GM20431 (cell line): Measurements from ENCODE around the gene PXK.

Source experiments
- in situ Hi-C: fragments of 300-500 bp; cut with MseI, MboI; formaldehyde crosslinking; loops from one replicate; pipeline ENCODE4 v1.15.0; 2020; ENCODE audit warnings: low sequenced_read_pairs; ENCODE audit not compliant: unreplicated experiment

Gene PXK

DNA sequence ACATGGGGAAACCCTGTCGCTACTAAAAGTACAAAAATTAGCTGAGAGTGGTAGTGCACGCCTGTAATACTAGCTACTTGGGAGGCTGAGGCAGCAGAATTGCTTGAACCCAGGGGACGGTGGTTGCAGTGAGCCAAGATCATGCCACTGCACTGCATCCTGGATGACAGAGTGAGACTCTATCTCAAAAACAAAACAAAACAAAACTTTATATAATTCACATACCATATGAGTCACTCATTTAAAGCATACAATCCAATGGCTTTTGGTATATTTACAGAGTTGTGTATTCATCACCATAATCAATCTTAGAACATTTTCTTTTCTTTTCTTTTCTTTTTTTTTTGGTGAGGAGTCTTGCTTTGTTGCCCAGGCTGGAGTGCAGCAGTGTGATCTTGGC lies 8.7 kb downstream of the PXK start:
- in situ Hi-C loops = no loop called here

DNA sequence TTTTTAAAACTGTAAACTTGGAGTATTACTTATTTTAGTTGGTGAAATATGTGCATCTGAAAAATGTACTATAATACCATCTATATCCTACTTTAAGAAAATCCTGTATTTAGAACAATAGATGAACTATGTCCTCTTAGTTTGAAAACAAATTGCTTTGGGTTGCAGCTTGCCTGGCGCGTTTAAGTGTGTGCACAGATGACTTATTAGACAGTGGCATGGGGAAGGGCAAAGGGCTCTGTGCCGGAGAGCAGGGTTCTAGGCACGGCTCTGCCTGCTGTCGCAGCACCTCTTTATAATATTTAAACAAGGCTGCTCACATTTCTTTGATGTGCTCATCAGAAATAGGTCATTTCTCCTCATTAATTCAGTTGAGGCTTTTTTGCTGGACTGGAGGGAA lies 10.0 kb downstream of the PXK start:
- in situ Hi-C loops = no loop called here

DNA sequence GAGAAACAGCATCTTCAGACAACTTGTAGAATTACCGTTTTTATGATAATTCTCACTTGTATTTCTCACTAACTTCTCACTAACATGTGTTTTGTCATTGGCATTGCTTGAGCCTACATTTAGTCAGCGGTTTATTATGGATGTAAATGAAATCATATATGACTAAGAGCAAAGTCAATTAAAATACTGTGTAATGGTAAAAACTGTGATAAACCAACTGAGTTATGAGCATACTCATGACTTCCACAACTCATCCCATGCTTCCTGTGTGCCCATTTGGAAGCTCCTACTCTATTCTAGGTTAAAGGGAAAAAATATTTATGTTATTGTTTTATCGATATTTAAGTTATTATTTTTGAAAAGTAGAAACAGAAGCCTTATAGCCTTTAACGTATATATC lies 12.8 kb downstream of the PXK start:
- in situ Hi-C loops = no loop called here

DNA sequence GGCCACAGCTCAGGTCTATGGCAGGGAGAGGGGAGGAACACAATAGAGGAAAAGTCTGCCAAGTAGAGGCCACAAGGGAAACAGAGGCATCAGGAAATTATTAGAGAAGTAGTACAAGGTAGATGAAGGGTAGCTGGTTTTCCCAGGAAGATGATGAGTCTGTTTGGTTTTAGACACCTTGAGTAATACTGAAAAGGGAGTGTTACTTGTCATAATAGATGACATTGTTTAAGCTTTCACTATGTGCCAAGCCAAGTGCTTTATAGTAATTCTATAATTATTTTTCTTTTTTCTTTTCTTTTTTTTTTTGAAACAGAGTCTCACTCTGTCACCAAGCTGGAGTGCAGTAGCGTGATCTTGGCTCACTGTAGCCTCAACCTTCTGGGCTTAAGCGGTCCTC lies 13.7 kb downstream of the PXK start:
- in situ Hi-C loops = no loop called here

DNA sequence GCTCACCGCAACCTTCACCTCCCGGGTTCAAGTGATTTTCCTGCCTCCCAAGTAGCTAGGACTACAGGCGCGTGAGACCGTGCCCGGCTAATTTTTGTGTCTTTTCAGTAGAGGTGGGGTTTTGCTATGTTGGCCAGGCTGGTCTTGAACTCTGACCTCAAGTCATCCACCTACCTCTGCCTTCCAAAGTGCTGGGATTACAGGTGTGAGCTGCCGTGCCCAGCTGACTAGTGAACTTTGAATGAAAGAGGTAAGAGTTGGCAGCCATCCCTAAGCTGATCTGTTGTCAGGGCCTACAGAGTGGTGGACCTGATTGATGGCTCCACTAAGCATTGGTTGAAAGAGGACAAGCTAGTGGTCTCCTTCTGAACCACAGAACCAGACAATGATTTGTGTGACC lies 15.3 kb downstream of the PXK start:
- in situ Hi-C loops = no loop called here

DNA sequence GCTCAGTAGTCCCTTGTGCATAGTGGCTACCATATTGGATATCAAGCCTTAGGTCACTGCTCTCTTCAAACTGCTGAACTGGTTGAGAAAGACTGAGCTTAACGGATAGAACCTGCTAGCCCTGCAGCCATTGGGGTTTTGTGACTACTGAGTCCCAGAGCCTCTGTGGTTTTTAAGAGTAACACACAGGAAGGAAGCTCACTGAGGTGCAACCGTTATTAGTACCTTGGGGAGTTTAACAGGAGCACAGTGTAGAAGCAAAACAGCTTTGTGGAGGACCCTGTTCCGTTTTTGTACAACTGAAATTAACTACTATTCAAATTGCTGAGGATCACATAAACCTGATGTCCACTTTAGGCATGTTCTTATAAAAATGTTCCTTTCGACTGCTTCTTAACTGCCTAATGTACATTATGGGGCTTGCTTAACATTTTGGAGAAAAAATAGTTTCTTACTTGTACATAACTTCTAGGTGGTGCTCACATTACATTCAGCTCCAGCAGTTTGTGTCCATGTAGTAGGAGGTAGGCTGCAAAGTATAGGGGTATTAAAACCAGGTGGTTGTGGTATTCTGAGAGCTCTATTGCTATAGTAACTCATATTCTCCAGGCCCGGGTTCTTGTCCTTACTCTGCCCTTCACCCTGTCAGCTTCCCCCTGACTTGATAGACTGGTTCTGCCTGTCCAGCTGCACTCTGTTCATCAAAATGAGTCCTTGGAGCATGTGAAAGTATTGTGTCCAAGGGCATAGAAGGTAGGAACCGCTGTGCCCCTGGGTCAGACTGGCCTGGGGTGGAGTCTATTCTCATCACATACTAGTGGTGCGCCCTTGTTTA lies 17.3 kb downstream of the PXK start:
- in situ Hi-C loops = no loop called here

DNA sequence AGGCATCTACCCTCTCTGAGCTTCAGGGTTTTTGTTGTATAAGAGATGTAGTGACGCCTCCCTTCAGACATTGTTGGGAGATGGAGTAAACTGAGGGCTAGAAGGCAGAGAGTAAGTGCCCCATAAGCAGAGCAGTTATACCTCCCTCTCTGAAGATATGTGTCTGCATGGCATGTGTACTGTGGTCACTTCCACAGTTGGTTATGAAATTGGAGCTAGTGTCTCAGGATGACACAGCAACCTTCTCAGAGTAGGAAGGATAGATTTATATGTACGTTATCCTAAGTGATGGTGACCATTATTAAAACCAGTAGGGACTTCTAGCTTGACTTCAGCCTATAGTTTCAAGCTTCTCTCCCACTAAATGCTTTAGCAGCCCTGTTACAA lies 17.9 kb downstream of the PXK start:
- in situ Hi-C loops = no loop called here

DNA sequence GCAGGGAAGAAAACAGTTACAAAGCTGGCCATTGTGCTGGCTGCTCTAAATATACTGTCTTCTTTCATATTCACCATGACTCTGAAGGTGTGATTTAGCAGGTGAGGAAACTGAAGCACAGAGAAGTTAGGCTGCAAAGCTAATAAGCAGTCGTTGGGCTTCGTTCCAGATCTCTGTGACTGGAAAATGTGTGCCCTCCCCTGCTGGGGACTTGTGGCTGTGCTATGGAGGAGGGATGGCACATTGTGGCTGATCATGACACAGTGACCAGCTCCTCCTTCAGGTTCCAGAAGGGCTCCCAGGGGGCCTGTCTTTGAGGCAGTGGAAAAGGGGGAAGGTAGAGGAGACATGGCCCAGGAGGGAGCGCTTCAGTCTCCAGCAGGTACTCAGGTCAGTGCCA lies 19.2 kb downstream of the PXK start:
- in situ Hi-C loops = no loop called here

DNA sequence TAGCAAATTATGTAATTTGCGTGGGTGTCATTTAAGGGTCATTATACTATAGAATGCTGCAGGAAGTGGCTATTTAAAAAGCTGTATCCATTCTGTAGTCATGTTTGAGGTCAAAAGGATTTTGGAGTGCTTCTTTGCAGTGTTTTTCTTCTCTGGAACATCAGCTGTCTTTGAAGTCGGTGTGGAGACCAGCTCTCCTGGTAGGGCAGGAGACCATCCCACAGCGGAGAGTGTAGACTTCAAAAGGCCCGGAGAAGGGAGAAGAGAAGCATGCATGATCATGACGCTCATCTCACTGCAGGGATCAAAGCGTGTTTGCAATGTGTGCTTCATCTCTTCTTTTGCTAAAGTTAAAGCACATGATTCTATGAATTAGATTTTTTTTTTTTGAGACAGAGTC lies 19.9 kb downstream of the PXK start:
- in situ Hi-C loops = no loop called here

DNA sequence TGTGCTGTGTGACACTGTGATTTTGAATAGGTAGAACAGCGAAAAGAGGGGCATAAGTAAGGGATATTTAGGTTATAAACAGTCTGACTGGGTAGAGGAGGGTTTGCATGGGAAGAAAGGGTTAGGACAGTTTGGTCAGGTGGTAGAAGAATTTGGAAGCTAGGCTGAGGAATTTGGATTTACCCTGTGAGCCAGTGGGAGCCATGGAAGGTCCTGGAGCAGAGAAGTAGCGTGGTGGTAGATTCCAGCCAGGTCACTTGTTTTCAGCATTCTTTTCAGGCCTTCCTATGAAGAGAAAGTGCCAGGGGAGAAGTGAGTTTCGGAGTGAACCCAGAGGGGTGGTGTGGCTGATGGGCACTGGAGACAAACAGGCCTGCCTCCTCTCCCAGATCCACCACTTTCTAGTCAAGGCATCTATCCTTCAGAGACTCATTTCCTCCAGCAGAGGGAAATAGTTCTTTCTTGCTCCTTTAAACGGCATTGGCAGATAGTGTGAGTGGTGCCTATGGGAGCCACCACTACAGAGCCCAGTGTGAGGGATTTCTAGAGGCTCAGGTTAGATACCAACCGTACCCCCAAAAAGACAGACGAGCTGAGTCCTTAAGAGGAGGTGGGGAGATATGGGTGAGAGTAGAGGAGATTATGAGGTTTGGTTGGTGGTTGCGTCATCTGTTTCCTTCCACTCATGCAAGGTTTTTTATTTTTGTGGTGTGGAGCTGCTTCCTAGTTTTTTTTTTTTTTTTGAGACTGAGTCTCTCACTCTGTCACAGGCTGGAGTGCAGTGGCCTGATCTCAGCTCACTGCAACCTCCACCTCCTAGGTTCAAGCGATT lies 21.2 kb downstream of the PXK start:
- in situ Hi-C loops = no loop called here

DNA sequence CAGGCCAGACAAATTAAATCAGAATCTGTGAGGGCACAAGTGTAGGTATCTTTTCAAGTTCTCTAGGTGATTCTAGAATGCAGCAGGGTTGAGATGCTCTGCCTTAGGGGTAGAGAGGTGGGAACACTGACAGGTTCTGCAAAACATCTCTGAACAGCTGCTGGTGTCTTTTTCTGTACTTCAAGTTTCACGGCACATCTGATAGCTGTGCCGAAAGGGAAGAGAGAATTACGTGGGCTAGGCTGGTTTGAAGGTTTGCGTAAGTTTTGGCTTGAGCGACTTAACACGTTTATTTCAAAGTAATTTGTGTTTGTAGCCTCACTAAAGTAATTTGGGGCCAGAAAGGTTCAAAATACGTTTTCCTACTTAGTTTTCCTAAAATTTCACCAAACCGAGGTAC lies 22.5 kb downstream of the PXK start:
- in situ Hi-C loops = no loop called here

DNA sequence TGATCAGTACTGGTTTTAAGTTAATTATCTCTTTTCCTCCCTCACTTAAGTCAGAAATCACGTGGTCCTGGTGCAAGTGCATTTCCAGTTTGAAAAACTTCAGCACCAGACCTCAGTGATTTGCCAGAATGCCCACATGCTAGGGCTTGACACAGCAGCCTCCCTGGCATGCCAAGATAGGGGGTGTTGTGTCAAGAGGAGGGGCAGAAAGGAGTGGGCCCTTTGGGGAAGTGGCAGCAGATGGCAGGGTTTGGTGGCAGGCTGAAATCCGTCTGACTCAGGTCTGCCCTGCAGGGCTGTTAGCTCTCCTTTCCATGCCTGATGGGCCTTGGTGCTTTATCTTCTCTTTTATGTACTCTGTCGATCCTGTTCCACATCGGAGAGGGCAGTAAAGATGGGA lies 23.4 kb downstream of the PXK start:
- in situ Hi-C loops = no loop called here

DNA sequence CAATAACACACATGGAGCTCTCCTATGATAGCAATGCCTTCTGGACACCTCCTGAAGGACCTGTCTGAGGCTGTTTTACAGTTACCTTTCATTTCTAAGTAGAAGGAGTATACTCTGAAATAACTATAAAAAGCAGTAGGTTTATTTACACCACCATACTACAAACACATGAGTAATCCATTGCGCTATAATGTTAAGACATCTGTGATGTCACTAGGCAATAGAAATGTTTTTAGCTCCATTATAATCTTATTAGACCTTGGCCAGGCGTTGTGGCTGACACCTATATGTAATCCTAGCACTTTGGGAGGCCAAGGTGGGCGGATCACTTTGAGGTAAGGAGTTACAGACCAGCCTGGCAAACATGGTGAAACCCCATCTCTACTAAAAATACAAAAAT lies 24.7 kb downstream of the PXK start:
- in situ Hi-C loops = no loop called here

DNA sequence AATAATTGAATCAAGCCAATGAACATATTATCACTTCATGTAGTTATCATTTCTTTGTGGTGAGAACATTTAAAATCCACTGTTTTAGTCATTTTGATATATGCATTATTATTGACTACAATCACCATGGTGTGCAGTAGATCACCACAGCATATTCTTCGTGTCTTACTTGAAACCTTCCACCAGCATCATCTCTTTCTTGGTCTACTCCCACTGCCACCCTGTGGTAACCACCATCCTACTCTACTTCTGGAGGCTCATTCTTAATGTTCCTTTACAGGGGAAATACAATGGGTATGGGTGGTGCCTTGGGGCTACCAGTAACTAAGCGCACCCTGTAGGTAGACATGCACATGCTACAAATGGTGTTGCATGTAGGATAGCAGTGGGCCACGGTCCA lies 25.4 kb downstream of the PXK start:
- in situ Hi-C loops = no loop called here

DNA sequence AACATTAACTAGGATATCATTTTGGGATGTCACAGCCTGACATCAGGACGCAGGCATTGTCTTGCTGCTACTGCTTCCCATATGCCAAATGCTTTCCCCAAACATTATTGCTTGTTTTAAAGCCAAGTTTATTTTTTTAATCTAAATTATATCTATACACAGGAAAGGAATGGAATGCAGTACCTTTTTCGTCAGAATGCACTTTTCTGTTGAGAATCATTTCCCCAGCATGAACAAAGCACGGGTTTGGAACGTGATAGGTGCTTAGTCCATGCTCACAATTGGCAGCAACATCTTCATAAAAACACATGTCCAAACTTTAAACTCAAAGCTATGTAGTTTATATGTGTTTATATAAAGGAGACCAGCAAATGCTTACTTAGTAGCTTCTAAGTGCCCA lies 26.1 kb downstream of the PXK start:
- in situ Hi-C loops = no loop called here

DNA sequence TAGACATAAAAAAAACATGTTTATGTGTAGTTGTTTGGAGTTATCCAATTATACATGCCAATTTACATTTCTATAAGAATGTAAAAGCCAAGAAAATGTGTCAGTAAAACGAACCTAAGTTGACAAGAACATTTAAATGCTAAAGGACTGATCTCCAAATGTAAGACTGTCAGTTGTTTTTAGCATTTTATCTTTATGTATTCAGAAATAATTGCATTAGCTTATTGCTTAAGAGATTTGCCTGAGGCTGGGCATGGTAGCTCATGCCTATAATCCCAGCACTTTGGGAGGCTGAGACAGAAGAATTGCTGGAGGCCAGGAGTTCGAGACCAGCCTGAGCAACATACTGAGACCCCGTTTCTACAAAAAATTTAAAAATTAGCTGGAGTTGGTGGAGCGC lies 26.9 kb downstream of the PXK start:
- in situ Hi-C loops = no loop called here

DNA sequence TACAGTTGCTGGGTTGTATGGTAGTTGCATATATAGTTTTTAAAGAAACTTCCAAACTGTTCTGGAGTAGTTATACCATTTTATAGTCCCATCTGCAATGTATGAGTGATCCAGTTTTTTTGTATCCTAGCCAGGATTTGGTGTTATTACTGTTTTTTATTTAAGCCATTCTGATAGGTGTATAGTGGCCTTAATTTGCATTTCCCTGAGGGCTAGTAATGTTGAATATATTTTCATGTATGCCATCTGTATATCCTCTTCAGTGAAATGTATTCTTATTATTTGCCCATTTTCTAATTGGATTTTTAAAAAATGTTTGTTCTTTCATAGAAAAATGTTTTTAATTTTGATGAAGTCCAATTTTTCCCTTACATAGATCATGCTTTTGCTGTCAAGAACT lies 29.2 kb downstream of the PXK start:
- in situ Hi-C loops = no loop called here

DNA sequence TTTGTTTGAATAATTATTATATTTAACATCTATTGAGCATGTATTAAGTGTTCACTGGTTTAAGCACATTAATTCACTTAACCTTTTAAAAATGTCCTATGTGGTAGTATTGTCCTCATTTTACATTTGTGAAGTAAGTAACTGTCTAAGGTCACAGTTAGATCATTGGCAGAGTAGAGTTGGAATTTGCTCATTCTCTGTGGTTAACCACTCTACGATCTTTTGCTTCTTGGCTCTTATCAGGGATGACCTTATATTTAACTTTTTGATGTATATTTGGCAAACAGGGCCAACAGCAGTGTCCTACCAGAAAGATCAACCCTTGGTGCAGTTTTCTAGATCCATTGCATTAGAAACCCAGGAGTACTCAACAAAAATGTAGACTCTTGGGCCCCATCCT lies 34.0 kb downstream of the PXK start:
- in situ Hi-C loops = no loop called here

DNA sequence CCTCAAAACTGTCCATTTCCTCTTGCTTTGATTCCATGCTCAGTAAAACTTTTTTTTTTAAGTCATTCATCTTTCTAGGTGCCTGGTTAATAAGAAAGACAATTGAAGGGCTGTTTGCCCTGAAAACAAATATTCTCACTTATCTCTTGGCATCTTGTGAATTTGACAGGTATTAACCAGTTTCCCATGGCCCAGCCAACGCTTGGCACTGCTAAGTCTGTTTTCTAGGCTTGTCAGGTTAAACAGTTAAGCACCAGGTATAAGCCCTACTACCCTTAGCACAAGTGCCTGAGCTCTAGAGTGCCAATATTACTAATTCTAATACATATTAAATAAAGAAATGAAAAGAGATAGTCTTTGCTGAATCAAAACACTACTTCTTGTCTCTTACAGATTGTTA lies 36.3 kb downstream of the PXK start:
- in situ Hi-C loops = no loop called here

DNA sequence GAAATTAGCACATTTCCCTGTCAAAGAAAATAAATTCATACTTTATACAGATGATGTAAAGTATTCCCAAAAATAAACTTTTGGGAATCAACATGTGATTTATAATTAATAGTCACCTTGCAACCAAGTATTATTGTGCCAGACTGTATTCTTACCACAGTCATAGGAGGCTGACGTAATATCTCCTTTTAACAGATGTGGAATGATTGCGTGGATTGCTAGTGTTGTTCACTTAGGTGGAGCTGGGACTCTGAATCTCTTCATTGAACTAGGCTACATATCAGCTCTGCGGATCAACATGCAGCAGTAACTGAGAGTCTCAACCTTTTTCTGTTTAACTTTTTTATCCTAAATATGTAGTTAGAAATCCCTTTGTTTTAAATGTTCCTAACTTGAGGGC lies 37.2 kb downstream of the PXK start:
- in situ Hi-C loops = no loop called here

DNA sequence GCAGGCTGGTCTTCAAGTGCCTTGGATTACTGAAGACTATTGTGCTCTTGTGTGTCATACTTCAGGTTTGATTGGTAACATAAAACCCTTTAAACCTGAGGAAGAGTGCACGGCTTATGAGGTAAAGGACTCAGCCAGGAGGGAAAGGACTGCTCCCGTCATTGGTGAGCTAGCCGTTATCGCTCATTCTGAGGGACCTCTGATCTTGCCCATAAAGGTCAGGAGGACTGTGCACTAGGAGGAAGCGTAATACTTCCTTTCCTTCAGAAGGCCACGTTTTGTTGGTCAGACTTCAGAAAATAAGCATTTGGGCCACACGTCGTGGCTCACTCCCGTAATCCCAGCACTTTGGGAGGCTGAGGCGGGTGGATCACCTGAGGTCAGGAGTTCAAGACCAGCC lies 37.7 kb downstream of the PXK start:
- in situ Hi-C loops = no loop called here

DNA sequence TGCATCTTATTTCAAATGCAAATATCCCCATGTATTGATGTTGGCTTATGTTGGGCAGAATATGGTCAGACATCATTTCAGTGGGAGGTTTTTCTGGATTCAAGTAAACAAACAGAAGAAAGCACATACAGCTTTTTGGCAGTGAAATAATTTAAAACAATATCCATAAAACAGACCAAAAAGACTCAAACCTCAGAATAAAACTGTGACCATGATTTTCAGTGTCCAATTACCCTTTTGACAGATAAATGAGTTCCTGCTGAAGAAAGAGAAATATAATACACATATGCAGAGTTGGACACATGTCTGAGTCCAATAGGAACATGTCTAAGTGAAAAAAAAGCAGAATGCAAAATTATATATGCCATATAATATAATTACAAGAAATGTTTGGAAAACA lies 39.1 kb downstream of the PXK start:
- in situ Hi-C loops = no loop called here
